ENCODE results near the gene PCED1B.
"Not testable (repeated sequence)": the region's sequence is repeated elsewhere in the genome, so short reads cannot be mapped to it uniquely, and the experiment has no call there.

The PCED1B gene

GRCh38 chr12:47079468-47079980, at the start of gene PCED1B, which contains the start of gene AMIGO2:
Gene PCED1B, plus strand, starts transcription at chr12:47079621. Its CDS starts 155,443 bp downstream, at chr12:47235064.
Gene AMIGO2, minus strand, starts transcription at chr12:47079959. Its CDS starts 957 bp downstream, at chr12:47079002.
- H3K4me3 ChIP-seq (ENCODE audit: low read depth, low read length), result peak within 1 kb of the TSS; percentile 55

DNA sequence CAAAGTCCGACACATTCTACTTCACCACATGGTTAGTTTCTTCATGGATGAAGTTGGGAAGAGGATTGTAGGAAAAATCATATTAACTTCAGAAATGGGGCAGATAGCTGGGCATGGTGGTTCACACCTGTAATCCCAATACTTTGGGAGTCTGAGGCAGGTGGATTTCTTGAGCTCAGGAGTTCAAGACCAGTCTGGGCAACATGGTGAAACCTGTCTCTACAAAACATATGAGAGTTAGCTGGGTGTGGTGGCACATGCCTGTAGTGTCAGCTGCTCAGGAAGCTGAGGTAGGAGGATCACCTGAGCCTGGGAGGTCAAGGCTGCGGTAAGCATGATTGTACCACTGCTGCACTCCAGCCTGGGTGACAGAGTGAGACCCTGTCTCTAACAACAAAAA, 49.5 kb upstream of the PCED1B start:
- H3K4me3 ChIP-seq (ENCODE audit: low read depth, low read length), result no peak overlapping the region

DNA sequence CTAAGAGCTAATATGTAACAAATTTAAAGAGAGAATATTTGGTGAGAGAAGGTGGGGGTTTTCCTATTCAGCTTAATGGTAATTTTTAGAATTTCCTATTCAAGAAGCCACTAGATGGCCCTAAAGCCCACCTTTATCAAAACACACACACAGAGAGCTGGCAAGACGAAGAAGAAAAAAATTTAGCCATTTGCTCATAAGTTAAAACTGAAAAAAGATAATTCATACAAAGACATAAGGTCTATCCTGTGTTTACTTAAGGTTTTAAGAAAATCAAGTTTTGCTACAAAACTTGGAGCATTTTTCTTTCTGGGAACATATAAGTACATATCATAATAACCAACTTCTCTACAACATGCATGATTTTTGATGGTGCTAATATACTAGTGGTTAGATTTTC, 46.8 kb upstream of the PCED1B start:
- no peak overlapping the region for H3K4me3 ChIP-seq (ENCODE audit: low read depth, low read length)

DNA sequence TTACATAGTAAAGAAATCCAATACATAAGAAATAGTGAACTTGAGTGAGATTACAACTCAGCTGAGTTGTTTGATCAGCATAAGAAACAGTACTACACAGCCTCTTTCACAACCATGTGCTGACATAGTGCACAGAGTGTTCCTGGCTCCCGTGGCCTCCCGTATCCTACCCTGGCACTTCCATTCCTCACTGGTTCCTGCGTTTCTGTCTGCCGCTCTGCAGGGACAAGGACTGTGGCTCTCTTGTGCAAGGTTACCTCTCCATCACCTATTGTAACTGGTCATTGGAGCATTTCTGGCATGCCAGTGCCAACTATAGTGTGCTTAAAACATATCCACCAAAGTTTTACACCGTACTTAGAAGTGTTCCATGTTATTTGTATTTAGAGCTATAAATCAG, 46.3 kb upstream of the PCED1B start:
- no peak overlapping the region for H3K4me3 ChIP-seq (ENCODE audit: low read depth, low read length)

GRCh38 chr12:47033789-47034555, 45.4 kb upstream of the PCED1B start:
- no peak overlapping the region for H3K4me3 ChIP-seq (ENCODE audit: low read depth, low read length)

DNA sequence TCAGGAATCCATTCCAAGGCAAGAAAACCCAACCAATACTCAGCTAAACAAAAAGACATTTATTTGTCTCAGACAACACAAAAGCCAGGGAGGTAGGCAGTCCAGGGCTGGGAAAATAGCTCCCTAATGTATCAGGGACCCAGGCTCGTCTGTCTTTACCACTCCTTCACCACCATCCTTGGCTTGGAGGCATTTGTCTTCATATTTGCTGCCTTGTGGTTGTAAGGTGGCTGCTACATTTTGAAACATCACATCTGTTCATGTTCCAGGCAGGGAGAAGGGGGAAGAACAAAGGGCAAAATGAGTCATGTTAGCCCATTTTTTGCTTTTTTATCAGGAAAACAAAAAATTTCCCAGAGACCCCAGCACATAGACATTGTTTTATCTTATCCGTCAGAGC, 44.8 kb upstream of the PCED1B start:
- H3K4me3 ChIP-seq (ENCODE audit: low read depth, low read length), result no peak overlapping the region

- no peak overlapping the region for H3K4me3 ChIP-seq (ENCODE audit: low read depth, low read length)
Observed at GRCh38 chr12:47035484-47035883, 43.9 kb upstream of the PCED1B start.

GRCh38 chr12:47038270-47038748, 41.1 kb upstream of the PCED1B start:
- H3K4me3 ChIP-seq (ENCODE audit: low read depth, low read length), result no peak overlapping the region

DNA sequence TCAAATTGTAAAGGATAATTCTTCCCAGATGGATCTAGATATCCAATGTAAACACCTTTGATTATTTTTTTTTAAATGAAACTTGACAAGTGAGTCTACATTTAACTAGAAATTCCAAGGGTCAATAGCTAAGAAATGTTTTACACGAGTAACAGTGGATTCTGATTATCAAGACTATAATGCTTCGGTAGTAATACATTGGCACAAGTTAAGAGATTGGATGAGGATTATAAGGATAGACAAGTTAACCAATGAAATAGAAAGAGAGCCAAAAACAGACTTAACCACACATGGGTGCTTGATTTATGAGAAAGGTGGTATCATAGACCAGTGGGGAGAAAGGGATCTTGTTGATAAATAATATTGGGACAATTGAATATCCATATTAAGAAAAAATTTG, 40.3 kb upstream of the PCED1B start:
- H3K4me3 ChIP-seq (ENCODE audit: low read depth, low read length), result no peak overlapping the region

GRCh38 chr12:47039756-47040155, 39.7 kb upstream of the PCED1B start:
- no peak overlapping the region for H3K4me3 ChIP-seq (ENCODE audit: low read depth, low read length)

- no peak overlapping the region for H3K4me3 ChIP-seq (ENCODE audit: low read depth, low read length)
Observed at GRCh38 chr12:47041327-47041726, 38.1 kb upstream of the PCED1B start.

DNA sequence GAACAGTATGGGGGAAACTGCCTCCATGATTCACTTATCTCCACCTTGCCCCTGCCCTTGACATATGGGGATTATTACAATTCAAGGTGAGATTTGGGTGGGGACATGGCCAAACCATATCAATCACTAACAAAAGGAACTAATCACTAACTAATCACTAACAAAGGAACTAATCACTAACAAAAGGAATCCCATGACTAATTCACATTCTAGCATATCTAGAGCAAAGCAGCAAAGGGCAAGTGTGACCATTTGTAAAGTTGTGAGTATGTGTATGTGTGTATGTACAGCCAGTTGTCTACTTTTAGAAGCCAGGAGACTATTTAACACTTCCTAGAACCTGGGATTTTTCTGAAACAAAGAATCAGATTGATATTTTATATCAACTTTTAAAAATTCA, 30.9 kb upstream of the PCED1B start:
- H3K4me3 ChIP-seq (ENCODE audit: low read depth, low read length), result no peak overlapping the region

- not testable (repeated sequence) for H3K4me3 ChIP-seq (ENCODE audit: low read depth, low read length)
Observed at GRCh38 chr12:47051291-47051690, 28.1 kb upstream of the PCED1B start.

- no peak overlapping the region for H3K4me3 ChIP-seq (ENCODE audit: low read depth, low read length)
Observed at GRCh38 chr12:47052274-47052673, 27.1 kb upstream of the PCED1B start.

DNA sequence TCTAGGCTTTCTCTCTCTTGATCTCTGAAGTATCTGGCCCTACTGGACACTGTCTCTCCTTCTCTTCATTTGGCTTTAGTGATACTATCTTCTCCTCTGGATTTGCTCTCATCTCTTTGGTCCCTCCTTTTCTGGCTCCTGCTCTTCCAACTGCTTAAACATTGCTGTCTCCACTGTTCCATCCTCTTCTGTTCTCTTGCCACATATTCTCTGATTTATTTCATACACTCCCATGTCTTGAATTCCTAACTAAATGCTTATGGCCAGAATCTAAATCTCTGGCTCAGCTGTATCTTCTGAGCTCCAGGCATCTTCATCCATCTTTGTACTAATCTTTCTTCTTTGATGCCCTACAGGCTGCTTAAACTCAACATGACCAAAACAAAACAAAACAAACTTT, 25.5 kb upstream of the PCED1B start:
- no peak overlapping the region for H3K4me3 ChIP-seq (ENCODE audit: low read depth, low read length)

DNA sequence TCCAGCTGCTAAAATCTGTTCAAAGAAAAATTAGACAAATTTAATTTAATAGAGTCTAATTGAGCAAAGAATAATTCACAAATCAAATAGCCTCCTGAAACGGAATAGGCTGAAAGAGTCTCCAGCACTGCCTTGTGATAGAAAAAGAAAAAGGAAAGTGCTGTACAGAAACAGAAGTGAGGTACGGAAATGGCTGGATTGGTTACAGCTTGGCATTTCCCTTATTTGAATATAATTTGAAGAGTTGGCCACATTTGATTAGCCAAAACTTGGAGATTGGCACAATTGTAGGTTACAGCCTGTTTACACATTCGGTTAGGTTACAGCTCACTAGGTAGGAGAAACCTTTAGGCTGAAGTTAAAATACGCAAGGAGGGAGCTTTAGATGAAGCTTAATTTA, 24.8 kb upstream of the PCED1B start:
- H3K4me3 ChIP-seq (ENCODE audit: low read depth, low read length), result no peak overlapping the region

DNA sequence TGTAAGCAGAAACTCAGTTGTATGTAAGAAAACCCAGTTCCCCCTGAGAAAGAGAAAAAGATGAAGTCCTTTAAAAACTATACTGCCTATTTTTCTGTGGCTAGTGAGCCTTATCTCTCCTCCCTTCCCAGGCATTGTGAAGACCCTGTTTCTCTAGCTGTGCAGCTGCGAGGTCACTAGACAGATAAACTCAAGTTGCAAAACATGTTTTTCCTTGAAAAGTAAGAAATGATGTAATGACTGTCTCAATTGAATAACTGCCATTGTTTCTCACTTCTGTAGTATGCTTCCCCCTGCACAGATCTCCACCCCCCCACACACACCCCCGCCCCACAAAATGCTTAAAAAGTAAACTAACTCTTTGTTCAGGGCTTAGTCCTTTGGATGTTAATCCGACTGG, 23.6 kb upstream of the PCED1B start:
- not testable (repeated sequence) for H3K4me3 ChIP-seq (ENCODE audit: low read depth, low read length)

- H3K4me3 ChIP-seq (ENCODE audit: low read depth, low read length), result not testable (repeated sequence)
Observed at GRCh38 chr12:47056944-47057343, 22.5 kb upstream of the PCED1B start.

DNA sequence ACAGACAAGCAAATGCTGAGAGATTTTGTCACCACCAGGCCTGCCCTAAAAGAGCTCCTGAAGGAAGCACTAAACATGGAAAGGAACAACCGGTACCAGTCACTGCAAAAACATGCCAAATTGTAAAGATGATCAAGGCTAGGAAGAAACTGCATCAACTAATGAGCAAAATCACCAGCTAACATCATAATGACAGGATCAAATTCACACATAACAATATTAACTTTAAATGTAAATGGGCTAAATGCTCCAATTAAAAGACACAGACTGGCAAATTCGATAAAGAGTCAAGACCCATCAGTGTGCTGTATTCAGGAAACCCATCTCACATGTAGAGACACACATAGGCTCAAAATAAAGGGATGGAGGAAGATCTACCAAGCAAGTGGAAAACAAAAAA, 20.8 kb upstream of the PCED1B start:
- not testable (repeated sequence) for H3K4me3 ChIP-seq (ENCODE audit: low read depth, low read length)

- no peak overlapping the region for H3K4me3 ChIP-seq (ENCODE audit: low read depth, low read length)
Observed at GRCh38 chr12:47065546-47065945, 13.9 kb upstream of the PCED1B start.

GRCh38 chr12:47066278-47067025, 13.0 kb upstream of the PCED1B start:
- no peak overlapping the region for H3K4me3 ChIP-seq (ENCODE audit: low read depth, low read length)

- no peak overlapping the region for H3K4me3 ChIP-seq (ENCODE audit: low read depth, low read length)
Observed at GRCh38 chr12:47067176-47067575, 12.2 kb upstream of the PCED1B start.

All from iPS-11a (cell line).